Measurements from ENCODE around the gene MICAL2. TPM values are rescaled to one million over a fixed set of nuclear protein-coding genes. Genes with fewer than 3 reads are reported as not detected.

MICAL2 gene
- total RNA-seq, 1 experiment from 2014 or later, result 37.4 TPM

DNA sequence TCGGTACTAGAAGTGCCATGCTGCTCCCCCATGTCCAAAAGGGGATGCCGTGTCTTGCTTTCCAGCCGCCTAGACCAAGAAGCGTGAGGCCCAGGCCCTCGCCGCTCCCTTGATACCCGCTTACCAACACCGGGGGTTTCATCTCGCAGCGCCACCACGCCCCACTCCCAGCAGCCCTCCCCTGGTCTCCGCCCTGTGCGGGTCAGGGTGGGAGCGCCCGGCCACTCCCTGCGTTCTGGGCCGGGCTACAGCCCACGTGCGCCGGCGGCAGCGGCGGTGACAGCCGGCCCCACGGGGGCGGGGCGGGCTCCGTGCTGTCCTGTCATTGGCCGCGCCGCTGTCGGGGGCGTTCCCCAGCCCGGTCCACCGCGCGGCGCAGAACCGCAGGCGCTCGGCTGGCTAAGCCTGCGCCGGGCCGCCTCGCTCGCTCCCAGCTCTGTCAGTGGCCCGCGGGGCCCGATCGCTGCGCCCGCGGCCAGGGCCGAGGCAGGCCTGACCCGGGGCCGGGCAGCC, at the start of gene MICAL2 (continued):
- TF ChIP-seq SRF (IDR thresholded peaks at IDR 0.05; ENCODE audit: low read depth) (no peak), ZNF274 (IDR thresholded peaks at IDR 0.05; ENCODE audit: low read depth, low read length) (no peak), JUND (IDR thresholded peaks at IDR 0.05) (no peak)
- TF ChIP-seq, protein P1, sequence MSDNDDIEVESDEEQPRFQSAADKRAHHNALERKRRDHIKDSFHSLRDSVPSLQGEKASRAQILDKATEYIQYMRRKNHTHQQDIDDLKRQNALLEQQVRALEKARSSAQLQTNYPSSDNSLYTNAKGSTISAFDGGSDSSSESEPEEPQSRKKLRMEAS (IDR thresholded peaks at IDR 0.05), result peak; percentile 97

DNA sequence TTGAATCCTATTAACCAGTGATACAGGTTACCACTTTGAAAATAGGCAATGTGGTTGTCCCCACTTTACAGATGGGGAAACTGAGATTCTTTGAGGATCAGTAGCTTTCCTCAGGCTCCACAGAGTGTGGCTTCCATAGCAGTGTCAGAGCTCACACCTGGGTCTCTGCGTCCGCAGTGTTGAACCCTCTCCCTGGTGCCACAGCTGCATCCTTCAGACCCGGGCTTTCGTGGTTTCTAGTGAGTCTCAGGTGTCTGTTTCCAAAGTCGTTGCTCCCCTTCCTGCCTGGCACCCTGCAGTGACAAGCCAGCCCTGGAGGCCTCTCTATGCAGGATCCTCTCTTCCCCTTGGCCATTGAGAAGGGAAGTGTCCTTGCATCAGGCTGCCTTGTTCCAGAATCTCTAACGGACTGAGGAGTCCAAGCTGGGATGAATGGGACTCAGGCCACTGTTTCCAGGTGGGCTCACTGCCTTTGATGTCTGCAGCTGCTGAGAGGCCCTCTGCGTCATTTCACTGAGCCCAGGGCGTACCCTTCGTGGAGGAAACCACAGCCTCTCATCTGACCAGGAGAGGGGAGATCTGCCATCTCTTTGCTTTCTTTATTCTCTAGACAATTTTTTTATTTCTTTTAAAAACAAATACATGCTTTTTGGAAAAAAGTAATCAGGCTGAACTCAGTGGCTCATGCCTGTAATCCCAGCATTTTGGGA, 48.4 kb upstream of the MICAL2 start:
- CTCF ChIA-PET, result interaction anchor here (0.9 kb wide), 1 partner anchor 15 kb away, joined by 4 read pairs; no protein-coding TSS in a partner anchor

More for the DNA sequence above, 48.4 kb upstream of the MICAL2 start:
- H3K27ac ChIP-seq (ENCODE audit: low read depth, low read length), result no peak overlapping the region
- BruUV-seq (replicated peaks), result no TSS peak
- peaks cover 20 to 29% of the 10 kb centered on the region in 2 experiments for H3K4me1 ChIP-seq (ENCODE audit: control insufficient read depth in 1 of 2, insufficient read depth in 2 of 2, low read length in 2 of 2)
- H3K79me2 ChIP-seq (ENCODE audit: insufficient read depth, low read length), result no peaks in the 10 kb centered on the region
- no peaks in the 10 kb centered on the region for H4K20me1 ChIP-seq (ENCODE audit: insufficient read depth)
- POLR2A ChIA-PET, result no interaction called here
- H2AFZ ChIP-seq (ENCODE audit: low read depth, low read length, poor library complexity, severe bottlenecking), result no peak overlapping the region
- H3K9me3 ChIP-seq (ENCODE audit: control insufficient read depth in 1 of 2, insufficient read depth in 1 of 2, low read depth in 1 of 2, low read length in 2 of 2), result no peaks in the 10 kb centered on the region
- H3K4me3 ChIP-seq (replicated peaks in 1 of 2; ENCODE audit: low read depth in 1 of 2, low read length in 2 of 2), result no peak overlapping the region
- H3K27me3 ChIP-seq (ENCODE audit: insufficient read depth, low read length), result no peaks in the 10 kb centered on the region
- RAD21 ChIA-PET (ENCODE audit: low non-redundant PET in 1 of 2, low total read pairs in 2 of 2, uncharacterized antibody in 2 of 2, unreplicated experiment in 2 of 2), result no interaction called here
- TF ChIP-seq, protein P2, sequence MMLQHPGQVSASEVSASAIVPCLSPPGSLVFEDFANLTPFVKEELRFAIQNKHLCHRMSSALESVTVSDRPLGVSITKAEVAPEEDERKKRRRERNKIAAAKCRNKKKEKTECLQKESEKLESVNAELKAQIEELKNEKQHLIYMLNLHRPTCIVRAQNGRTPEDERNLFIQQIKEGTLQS (IDR thresholded peaks at IDR 0.05), result no peak
- TF ChIP-seq, protein P1 (IDR thresholded peaks at IDR 0.05), result no peak
- no peak for TF ChIP-seq ELF1 (IDR thresholded peaks at IDR 0.05; ENCODE audit: borderline replicate concordance, low read depth)
- no peak for TF ChIP-seq SRF (IDR thresholded peaks at IDR 0.05; ENCODE audit: low read depth)
- ATAC-seq, result no peak
- intact Hi-C loops (cut with micrococcal nuclease), result no loop called here
- H3K36me3 ChIP-seq (ENCODE audit: control insufficient read depth in 1 of 2, insufficient read depth in 2 of 2, low read length in 2 of 2), result no peaks in the 10 kb centered on the region
- no peak overlapping the region for H3K4me2 ChIP-seq (ENCODE audit: low read length)
- no peaks in the 10 kb centered on the region for H3K9me2 ChIP-seq (ENCODE audit: insufficient read depth)
- no peak for DNase-seq (ENCODE audit: low read depth, low spot score)
- H3K9ac ChIP-seq (ENCODE audit: low read length), result no peak overlapping the region

Measured in HCT116 (cell line).